ENCODE results near the gene ICAM1.
"Not testable (repeated sequence)": the region's sequence is repeated elsewhere in the genome, so short reads cannot be mapped to it uniquely, and the experiment has no call there.

The ICAM1 gene

DNA sequence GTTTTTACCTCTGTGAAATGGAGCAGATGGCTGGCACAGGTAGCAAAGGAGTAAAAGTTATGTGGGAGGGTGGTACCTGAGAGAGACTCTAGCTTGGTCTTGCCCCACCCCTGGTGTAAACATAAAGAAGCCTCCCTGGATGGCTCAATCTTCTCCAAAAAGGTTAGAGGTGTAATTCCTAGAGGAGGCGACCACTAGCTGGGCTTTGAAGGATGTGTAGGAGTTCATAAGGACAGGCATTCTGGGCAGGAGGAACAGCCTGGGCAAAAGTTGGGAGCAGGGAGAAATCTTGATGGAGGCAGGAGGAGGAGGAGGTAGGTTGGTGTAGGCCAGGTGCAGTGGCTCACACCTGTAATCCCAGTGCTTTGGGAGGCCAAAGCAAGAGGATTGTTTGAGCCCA lies 8.0 kb downstream of the ICAM1 start:
- no peak for DNase-seq

DNA sequence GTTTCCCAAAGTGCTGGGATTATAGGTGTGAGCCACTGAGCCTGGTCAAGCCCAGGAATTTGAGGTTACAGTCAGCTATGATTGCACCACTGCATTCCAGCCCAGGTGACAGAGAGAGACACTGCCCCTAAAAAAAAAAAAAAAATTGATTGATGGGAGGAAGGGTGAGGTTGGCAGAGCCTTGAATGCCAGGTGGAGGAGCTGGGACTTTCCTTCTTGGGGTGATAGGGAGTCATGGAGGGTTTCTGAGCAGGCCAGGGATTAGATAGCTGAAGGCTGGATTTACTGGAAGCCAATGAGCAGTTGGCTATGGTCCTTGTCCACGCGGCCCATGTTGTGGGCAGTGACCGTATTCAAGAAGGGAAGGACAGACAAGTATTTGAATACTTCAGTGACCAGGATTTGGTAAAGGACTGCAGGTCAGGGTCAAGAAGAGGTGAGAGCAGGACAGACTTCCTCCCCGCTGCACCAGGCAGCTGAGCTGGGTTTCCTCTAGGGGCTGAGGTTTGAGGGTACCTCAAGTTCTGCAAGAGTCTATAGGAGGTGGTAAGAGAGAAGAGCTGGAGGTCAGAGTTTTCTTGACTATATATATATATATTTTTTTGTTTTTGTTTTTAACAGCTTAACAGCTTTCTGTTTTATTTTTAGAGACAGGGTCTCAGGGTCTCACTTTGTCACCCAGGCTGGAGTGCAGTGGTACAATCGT lies 9.0 kb downstream of the ICAM1 start:
- DNase-seq: no peak

DNA sequence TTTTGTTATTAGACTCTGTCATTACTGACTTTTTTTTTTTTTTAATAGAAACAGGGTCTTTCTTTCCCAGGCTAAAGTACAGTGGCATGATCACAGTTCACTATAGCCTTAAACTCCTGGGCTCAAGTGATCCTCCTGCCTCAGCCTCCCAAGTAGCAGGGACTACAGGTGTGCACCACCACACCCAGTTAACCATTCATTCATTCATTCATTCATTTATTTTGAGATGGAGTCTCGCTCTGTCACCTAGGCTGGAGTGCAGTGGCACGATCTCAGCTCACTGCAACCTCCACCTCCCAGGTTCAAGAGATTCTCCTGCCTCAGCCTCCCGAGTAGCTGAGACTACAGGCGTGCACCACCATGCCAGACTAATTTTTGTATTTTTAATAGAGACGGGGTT lies 11.1 kb downstream of the ICAM1 start:
- DNase-seq: not testable (repeated sequence)

DNA sequence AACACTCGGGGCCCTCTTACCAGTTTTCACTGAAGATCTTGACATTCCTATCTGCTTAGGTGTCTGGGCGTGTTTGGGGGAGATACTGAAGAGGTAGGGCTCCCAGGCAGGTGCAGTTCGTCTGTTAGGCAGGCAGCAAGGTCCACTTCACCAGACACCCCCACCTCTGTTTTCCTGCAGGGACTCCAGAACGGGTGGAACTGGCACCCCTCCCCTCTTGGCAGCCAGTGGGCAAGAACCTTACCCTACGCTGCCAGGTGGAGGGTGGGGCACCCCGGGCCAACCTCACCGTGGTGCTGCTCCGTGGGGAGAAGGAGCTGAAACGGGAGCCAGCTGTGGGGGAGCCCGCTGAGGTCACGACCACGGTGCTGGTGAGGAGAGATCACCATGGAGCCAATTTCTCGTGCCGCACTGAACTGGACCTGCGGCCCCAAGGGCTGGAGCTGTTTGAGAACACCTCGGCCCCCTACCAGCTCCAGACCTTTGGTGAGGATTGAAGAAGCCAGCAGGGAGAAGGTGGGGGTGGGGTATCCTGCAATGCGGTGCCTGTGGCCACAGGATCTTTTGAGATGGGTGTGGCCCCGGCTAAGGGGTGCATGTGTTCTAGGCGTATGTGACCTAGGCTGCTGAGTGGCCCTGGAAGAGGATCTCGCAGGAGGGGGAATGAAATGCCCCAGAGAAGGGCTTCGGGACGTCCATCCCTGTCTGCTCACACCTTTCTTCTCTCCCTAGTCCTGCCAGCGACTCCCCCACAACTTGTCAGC lies 12.6 kb downstream of the ICAM1 start:
- DNase-seq: no peak

DNA sequence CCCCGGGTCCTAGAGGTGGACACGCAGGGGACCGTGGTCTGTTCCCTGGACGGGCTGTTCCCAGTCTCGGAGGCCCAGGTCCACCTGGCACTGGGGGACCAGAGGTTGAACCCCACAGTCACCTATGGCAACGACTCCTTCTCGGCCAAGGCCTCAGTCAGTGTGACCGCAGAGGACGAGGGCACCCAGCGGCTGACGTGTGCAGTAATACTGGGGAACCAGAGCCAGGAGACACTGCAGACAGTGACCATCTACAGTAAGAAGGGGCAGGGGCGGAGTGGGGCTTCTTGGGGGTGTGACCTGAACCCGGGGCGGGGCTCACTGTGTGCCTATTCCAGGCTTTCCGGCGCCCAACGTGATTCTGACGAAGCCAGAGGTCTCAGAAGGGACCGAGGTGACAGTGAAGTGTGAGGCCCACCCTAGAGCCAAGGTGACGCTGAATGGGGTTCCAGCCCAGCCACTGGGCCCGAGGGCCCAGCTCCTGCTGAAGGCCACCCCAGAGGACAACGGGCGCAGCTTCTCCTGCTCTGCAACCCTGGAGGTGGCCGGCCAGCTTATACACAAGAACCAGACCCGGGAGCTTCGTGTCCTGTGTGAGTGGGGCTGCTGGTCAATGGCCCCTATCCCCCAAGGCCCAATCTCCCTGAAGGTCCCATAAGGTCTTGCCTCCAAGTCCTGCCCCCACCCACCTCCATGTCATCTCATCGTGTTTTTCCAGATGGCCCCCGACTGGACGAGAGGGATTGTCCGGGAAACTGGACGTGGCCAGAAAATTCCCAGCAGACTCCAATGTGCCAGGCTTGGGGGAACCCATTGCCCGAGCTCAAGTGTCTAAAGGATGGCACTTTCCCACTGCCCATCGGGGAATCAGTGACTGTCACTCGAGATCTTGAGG lies 13.4 kb downstream of the ICAM1 start:
- DNase-seq: no peak

DNA sequence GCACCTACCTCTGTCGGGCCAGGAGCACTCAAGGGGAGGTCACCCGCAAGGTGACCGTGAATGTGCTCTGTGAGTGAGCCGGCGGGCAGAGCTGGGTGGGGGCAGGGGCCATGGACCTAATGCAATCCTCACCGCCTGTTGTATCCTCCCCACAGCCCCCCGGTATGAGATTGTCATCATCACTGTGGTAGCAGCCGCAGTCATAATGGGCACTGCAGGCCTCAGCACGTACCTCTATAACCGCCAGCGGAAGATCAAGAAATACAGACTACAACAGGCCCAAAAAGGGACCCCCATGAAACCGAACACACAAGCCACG lies 14.0 kb downstream of the ICAM1 start:
- no peak for DNase-seq

DNA sequence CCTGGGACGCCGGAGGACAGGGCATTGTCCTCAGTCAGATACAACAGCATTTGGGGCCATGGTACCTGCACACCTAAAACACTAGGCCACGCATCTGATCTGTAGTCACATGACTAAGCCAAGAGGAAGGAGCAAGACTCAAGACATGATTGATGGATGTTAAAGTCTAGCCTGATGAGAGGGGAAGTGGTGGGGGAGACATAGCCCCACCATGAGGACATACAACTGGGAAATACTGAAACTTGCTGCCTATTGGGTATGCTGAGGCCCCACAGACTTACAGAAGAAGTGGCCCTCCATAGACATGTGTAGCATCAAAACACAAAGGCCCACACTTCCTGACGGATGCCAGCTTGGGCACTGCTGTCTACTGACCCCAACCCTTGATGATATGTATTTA lies 14.5 kb downstream of the ICAM1 start:
- DNase-seq: no peak

DNA sequence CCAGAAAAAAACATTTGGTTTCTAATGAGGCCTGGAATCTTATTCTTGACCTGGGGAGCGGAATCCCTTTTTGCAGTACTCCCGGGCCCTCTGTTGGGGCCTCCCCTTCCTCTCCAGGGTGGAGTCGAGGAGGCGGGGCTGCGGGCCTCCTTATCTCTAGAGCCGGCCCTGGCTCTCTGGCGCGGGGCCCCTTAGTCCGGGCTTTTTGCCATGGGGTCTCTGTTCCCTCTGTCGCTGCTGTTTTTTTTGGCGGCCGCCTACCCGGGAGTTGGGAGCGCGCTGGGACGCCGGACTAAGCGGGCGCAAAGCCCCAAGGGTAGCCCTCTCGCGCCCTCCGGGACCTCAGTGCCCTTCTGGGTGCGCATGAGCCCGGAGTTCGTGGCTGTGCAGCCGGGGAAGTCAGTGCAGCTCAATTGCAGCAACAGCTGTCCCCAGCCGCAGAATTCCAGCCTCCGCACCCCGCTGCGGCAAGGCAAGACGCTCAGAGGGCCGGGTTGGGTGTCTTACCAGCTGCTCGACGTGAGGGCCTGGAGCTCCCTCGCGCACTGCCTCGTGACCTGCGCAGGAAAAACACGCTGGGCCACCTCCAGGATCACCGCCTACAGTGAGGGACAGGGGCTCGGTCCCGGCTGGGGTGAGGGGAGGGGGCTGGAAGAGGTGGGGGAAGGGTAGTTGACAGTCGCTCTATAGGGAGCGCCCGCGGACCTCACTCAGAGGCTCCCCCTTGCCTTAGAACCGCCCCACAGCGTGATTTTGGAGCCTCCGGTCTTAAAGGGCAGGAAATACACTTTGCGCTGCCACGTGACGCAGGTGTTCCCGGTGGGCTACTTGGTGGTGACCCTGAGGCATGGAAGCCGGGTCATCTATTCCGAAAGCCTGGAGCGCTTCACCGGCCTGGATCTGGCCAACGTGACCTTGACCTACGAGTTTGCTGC lies 16.1 kb downstream of the ICAM1 start, which contains the start of gene ICAM4:
ICAM4 (plus strand) TSS at position 153 of the 935 bp plus-strand sequence; CDS start at position 211, 58 bp downstream.
- DNase-seq: no peak

DNA sequence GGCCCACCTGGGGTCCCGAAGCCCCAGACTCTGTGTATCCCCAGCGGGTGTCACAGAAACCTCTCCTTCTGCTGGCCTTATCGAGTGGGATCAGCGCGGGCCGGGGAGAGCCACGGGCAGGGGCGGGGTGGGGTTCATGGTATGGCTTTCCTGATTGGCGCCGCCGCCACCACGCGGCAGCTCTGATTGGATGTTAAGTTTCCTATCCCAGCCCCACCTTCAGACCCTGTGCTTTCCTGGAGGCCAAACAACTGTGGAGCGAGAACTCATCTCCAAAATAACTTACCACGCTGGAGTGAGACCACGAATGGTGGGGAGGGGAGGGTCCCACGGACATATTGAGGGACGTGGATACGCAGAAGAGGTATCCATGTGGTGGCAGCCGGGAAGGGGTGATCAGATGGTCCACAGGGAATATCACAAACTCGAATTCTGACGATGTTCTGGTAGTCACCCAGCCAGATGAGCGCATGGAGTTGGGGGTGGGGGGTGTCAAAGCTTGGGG lies 17.8 kb downstream of the ICAM1 start:
- DNase-seq: peak; percentile 53

DNA sequence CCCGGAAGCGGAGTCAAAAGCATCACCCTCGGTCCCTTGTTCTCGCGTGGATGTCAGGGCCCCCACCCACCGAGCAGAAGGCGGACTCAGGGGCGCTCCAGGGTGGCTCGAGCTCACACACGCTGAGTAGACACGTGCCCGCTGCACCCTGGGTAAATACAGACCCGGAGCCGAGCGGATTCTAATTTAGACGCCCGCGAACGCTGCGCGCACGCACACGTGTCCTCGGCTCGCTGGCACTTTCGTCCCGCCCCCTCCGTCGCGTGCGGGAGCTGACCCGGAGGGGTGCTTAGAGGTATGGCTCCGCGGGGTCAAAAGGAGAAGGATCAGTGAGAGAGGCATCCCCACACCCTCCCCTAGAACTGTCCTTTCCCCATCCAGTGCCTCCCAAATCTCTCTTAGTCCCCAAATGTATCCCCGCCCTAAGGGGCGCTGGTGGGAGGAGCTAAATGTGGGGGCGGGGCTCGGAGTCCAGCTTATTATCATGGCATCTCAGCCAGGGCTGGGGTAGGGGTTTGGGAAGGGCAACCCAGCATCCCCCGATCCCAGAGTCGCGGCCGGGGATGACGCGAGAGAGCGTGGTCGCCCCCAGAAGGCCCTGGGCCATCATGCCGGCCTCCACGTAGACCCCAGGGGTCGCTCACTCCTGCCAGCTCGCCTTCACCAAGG lies 18.4 kb downstream of the ICAM1 start:
- DNase-seq: no peak

DNA sequence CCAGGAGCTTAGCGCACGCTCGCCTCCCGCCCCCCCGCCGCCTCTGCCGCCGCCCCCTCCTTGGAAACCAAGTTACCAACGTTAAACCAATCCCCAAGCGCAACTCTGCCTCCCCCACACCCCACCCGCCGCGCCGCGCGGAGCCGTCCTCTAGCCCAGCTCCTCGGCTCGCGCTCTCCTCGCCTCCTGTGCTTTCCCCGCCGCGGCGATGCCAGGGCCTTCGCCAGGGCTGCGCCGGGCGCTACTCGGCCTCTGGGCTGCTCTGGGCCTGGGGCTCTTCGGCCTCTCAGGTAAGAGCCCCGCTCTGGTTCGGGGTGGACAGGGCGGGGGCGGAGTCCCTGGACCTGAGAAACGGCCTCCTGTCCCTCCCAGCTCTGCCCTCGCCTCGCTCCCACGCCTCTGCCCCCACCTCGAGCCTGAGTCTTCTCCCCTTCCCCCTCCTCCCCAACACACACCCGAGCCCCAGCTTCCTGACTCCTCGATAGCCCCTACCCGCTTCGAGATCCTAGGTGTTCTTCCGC lies 19.0 kb downstream of the ICAM1 start, which contains the start of gene ICAM5:
ICAM5 (plus strand) TSS at position 117 of the 521 bp plus-strand sequence; CDS start at position 209, 92 bp downstream.
- DNase-seq: no peak

DNA sequence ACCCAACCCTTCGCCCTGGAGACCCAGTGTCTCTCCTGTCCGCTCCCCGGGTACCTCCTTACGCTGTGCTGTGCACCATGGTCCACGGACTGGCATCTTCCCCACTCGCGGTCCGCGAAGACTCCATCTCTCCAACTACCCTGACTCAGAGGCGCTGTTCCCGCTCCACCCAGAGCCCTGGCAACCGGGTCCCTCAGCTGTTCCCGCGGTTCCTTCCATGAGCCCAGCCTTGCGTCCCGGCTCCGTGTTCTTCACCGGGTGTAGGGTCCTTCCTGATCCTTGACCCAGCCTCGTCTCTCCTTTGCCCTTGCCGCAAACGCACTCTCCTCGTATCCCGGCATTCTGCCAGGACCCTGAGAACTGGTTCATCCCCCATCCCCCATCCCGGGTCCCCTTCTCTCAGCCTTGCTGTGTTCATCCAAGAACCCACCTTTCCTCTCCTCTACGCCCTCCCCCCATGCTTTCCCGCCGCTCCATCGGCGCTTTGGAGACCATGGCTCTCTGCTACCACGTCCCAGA lies 19.5 kb downstream of the ICAM1 start:
- no peak for DNase-seq

DNA sequence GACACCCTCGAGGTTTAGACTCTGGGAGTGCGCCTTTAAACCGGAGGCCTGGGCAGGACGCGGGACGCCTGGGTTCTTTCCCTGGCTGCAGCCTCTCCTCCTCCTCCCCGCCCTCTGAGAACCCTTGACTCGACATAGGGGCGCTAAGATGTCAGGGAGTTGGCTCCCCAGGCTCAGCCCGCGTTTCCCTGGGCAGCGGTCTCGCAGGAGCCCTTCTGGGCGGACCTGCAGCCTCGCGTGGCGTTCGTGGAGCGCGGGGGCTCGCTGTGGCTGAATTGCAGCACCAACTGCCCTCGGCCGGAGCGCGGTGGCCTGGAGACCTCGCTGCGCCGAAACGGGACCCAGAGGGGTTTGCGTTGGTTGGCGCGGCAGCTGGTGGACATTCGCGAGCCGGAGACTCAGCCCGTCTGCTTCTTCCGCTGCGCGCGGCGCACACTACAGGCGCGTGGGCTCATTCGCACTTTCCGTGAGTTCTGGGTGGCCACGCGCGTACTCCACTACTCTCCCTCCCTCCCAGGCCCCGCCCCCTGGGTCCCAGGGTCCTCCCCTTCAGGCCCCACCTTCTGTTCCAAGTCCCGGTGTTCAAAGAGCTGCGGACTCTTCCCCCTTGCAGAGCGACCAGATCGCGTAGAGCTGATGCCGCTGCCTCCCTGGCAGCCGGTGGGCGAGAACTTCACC lies 20.1 kb downstream of the ICAM1 start:
- DNase-seq: peak; percentile 8

DNA sequence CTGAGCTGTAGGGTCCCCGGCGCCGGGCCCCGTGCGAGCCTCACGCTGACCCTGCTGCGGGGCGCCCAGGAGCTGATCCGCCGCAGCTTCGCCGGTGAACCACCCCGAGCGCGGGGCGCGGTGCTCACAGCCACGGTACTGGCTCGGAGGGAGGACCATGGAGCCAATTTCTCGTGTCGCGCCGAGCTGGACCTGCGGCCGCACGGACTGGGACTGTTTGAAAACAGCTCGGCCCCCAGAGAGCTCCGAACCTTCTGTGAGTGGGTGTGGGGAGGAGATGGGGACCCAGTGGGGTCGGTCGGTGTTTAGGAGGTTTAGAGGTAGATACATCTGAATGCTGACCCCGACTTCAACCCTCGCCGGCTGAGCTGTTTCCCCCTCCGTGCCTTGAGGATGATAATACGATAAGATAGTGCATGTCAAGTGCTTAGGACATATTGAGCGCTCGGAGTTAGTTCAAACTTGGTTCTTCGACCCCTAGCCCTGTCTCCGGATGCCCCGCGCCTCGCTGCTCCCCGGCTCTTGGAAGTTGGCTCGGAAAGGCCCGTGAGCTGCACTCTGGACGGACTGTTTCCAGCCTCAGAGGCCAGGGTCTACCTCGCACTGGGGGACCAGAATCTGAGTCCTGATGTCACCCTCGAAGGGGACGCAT lies 20.8 kb downstream of the ICAM1 start:
- no peak for DNase-seq

DNA sequence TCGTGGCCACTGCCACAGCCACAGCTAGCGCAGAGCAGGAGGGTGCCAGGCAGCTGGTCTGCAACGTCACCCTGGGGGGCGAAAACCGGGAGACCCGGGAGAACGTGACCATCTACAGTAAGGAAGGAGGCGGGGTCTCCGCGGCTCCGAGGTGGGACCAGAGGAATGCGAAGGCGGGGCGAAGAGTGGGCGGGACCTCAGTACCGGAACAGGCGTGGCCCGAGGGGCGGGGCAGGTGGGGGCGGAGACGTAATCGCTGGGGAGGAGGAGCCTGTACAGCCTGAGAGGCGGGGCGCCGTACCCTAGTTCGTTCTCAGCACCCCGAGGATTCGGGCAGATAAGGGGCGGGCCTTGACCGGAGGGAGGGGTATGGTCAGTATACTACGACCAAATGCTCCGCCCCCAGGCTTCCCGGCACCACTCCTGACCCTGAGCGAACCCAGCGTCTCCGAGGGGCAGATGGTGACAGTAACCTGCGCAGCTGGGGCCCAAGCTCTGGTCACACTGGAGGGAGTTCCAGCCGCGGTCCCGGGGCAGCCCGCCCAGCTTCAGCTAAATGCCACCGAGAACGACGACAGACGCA lies 21.4 kb downstream of the ICAM1 start:
- no peak for DNase-seq

DNA sequence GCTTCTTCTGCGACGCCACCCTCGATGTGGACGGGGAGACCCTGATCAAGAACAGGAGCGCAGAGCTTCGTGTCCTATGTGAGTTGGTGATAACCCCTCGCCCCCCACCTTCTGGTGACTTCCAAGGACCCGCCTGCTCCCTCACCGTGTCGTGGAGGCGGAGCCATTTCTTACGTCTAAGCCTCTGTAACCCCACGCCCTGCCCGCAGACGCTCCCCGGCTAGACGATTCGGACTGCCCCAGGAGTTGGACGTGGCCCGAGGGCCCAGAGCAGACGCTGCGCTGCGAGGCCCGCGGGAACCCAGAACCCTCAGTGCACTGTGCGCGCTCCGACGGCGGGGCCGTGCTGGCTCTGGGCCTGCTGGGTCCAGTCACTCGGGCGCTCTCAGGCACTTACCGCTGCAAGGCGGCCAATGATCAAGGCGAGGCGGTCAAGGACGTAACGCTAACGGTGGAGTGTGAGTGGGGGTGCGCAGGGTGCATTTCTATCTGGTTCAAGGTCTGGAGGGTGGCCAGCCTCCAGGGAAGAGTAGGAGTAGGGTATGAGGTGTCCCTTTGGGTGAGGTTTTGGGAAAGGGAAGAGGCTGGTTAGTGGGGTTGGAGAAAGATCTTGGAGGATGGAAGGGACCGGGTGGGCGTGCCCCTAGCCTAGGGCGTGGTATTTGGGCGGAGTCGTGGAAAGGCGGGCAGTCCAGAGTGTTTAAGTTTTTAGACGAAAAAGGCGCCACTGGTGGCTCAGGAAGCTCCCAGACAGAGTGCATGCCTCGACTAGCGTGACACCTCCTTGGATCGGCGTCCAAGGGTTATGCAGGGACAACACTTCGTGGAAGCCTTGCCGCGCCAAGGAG lies 22.1 kb downstream of the ICAM1 start:
- no peak for DNase-seq

DNA sequence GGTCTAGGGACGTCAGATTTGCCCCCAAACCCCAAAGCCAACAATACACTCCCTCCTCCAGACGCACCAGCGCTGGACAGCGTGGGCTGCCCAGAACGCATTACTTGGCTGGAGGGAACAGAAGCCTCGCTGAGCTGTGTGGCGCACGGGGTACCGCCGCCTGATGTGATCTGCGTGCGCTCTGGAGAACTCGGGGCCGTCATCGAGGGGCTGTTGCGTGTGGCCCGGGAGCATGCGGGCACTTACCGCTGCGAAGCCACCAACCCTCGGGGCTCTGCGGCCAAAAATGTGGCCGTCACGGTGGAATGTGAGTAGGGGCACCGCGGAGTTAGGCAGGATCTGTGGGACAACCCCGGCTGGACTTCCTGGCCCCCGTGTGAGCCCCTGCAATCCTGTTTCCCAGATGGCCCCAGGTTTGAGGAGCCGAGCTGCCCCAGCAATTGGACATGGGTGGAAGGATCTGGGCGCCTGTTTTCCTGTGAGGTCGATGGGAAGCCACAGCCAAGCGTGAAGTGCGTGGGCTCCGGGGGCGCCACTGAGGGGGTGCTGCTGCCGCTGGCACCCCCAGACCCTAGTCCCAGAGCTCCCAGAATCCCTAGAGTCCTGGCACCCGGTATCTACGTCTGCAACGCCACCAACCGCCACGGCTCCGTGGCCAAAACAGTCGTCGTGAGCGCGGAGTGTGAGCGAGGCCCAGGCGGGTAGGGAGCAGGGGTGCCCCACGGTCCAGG lies 22.9 kb downstream of the ICAM1 start:
- DNase-seq: no peak

DNA sequence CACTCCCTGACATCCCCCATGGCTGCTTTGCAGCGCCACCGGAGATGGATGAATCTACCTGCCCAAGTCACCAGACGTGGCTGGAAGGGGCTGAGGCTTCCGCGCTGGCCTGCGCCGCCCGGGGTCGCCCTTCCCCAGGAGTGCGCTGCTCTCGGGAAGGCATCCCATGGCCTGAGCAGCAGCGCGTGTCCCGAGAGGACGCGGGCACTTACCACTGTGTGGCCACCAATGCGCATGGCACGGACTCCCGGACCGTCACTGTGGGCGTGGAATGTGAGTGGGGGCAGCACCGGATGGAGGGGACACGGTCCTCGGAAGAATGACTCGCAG lies 23.4 kb downstream of the ICAM1 start:
- DNase-seq: no peak

Measured in NCI-H510A treated with DMSO at 0.1 percent for 48 hours (cell line).